ENCODE measurements around the gene RAB23.

The RAB23 gene

DNA sequence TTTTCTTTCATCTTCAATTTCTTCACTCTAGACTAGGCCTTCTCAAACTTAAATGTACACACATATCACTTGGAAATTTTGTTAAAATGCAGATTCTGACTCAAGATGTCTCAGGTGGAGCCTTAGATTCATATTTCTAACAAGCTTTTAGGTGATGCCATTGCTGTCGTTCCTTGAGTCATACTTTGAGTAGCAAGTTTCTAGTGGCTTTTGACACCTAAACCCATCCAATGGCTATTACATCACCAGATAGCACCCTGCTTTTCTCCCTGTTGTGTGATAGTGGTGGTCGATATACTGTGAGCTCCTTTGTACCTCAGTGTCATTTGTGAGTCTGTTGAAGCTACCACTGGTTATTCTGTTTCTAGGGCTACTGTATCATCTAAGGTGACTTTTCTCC, 84.8 kb downstream of the RAB23 start:
- DNase-seq (no peak), ATAC-seq (ENCODE audit: insufficient read depth, low read depth) (no peak)
- Histone ChIP-seq H3K4me2 (ENCODE audit: insufficient read depth, low read length) (no peak overlapping the region), H3K4me3 (ENCODE audit: low read depth in 1 of 2, low read length in 2 of 2) (no peak overlapping the region), H3K27me3 (ENCODE audit: insufficient read depth, low read length, poor library complexity) (no peaks in the 10 kb centered on the region), H4K20me1 (ENCODE audit: insufficient read depth, low read length) (no peaks in the 10 kb centered on the region), H3K79me2 (ENCODE audit: insufficient read depth, low read length) (no peaks in the 10 kb centered on the region), H2AFZ (ENCODE audit: low read depth, low read length) (no peak overlapping the region), H3K36me3 (ENCODE audit: insufficient read depth, low read length) (peaks cover 44% of the 10 kb centered on the region), H3K4me1 (ENCODE audit: insufficient read depth, low read length) (no peaks in the 10 kb centered on the region), H3K9ac (ENCODE audit: low read depth, low read length) (no peak overlapping the region), H3K9me3 (ENCODE audit: insufficient read depth, low read length, severe bottlenecking) (no peaks in the 10 kb centered on the region), H3K27ac (ENCODE audit: low read length) (no peak overlapping the region)
- TF ChIP-seq EZH2 (IDR thresholded peaks at IDR 0.05; ENCODE audit: borderline replicate concordance, low read depth, low read length, severe bottlenecking) (no peak), CTCF (IDR thresholded peaks at IDR 0.05; ENCODE audit: borderline replicate concordance, extremely low read depth, low read length, poor library complexity, severe bottlenecking) (no peak)
